Jurkat, Clone E6-1 (cell line): Measurements from ENCODE around the gene CHST14. TPM values are rescaled to one million over a fixed set of nuclear protein-coding genes. Genes with fewer than 3 reads are reported as not detected.

ENCODE experiments used
- DNase-seq: peaks from one replicate; pipeline ENCODE4 v3.0.0-alpha.2; 2011; ENCODE audit warnings: low read depth, low spot score
- H3K4me3 ChIP-seq: 2 replicates; pipeline ENCODE4 v1.5.1; 2011; ENCODE audit warnings: mild to moderate bottlenecking, low read length, control low read depth, moderate library complexity
- polyA plus RNA-seq: library from polyadenylated mRNA; unstranded; fragments of >200 nt; gene quantifications from one replicate; pipeline ENCODE4 v1.2.1, GENCODE V29; 2012; ENCODE audit warnings: missing spikeins; ENCODE audit not compliant: insufficient read length, insufficient read depth

Gene CHST14
- 22.4 TPM for polyA plus RNA-seq

DNA sequence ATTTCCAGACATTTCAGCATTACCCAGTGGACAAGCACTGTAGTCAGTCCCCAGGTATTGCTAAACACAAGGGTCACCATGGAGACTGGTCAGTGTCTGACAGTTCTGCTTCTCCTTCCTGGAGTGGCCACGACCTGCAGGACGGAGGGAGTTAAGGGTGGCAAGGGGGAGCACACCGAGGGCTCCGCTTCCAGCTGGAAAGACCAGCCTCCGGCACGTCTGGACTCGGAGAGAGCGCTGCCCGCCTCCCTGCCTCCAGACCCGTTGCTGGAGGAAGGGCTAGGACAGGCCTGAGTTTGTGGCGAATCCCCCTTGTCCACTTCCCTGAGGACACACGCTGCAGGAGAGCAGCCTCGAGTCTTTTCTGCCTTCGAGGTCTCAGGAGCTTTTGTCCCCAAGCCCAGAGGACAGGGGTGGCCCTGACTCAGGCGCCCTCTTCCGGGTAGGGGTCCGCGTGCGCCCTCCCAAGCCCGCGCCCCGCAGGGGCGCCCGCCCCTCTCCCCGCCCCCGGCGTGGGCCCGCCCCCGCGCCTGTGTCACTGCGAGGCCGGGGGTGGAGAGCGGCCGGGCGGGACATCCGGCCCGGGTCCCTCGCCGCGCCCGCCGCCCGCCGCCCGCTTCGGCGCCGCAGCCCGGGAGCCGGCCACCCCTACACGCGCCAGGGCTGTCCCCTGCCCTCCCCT is at the start of gene CHST14:
Gene CHST14, plus strand, starts transcription at position 562 of the 682 bp plus-strand sequence. CDS start 230 bp downstream, outside the sequence.
- DNase-seq = peak; percentile 19
- peak within 1 kb of the TSS; percentile 68 for H3K4me3 ChIP-seq

GRCh38 chr15:40421246-40422157 is 49.3 kb upstream of the CHST14 start:
- peak; percentile 54 for DNase-seq
- peak overlapping the region; percentile 21; the same call in 1 of the 2 replicates for H3K4me3 ChIP-seq

- DNase-seq = no peak
- no peak overlapping the region for H3K4me3 ChIP-seq
Observed at GRCh38 chr15:40424483-40425115, 46.2 kb upstream of the CHST14 start.

GRCh38 chr15:40425681-40426080 is 45.1 kb upstream of the CHST14 start:
- DNase-seq = no peak
- H3K4me3 ChIP-seq = no peak overlapping the region

GRCh38 chr15:40427188-40427587 is 43.6 kb upstream of the CHST14 start:
- no peak for DNase-seq
- no peak overlapping the region for H3K4me3 ChIP-seq

DNA sequence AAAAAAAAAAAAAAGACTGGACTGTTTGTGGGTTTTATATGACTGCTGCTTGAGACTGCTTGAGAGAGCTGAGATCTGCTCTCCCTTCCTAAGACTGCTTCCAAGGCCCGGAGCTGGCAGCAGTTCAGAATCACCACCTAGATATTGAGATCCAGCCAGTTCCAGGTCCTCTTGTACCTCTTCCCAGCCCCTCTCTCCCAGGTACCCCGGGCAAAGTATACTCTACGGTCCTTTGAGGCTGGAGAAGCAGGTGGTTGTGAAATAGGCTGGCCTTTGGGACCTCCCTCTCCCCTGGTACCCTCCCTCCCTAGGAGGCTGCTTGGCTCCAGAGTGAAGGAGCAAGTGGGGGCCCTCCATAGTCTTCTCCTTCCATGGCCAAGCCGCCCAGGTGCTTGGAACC is 42.6 kb upstream of the CHST14 start:
- no peak overlapping the region for H3K4me3 ChIP-seq
- DNase-seq = no peak

DNA sequence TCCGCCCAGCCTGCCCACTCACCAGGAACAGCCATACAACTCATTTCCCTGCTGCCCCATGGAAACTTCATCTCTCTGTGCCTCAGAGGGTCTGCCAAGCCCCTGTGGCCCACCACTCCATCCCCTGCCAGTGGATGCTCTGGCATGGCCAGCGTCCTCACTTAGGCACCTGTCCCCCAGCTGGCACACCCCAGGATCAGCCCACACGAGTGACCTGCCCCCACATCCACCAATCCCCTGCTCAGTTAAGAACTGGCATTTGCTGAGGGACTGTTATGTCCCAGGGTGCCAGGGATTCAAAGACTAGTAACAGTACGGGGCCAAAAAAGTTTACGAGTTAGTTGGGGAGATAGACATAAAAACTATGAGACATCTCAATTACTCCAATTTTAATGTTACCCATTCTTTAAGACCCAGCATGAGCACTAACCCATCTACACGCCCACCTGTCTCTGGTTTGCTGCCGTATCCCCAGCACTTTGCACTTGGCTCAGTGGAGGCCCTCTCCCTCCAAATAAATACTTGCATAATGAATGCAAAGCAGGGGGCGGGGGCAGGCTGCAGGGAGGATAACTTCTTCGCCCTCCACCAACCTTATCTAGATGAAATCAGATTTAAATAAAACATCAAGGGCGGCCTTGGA is 41.6 kb upstream of the CHST14 start:
- no peak overlapping the region for H3K4me3 ChIP-seq
- no peak for DNase-seq

DNA sequence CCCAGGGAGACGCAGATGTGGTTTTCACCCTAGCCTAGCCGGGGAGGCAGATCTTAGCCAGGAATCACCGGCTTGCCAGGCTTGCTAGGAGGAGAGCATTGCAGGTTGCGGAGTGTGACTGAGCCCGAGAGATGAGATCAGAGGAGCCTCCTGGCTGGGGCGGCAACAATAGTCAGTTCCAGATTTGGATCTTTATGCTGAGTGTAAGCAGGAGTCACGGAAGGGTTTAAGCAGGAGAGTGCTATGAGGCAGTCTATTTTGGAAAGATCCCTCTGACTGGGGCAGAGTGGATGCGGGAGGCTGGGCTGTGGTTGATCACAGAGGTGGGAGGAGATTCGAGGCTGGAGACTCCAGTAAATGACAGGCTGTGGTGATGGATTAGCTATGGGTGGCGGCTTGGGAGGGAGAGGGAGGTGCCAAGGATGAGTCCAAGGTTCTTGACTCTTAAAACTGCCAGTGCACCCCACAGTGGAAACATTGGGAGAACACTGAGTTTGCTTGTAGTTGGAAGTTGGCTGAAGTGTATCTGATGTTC is 40.4 kb upstream of the CHST14 start:
- DNase-seq = no peak
- no peak overlapping the region for H3K4me3 ChIP-seq

DNA sequence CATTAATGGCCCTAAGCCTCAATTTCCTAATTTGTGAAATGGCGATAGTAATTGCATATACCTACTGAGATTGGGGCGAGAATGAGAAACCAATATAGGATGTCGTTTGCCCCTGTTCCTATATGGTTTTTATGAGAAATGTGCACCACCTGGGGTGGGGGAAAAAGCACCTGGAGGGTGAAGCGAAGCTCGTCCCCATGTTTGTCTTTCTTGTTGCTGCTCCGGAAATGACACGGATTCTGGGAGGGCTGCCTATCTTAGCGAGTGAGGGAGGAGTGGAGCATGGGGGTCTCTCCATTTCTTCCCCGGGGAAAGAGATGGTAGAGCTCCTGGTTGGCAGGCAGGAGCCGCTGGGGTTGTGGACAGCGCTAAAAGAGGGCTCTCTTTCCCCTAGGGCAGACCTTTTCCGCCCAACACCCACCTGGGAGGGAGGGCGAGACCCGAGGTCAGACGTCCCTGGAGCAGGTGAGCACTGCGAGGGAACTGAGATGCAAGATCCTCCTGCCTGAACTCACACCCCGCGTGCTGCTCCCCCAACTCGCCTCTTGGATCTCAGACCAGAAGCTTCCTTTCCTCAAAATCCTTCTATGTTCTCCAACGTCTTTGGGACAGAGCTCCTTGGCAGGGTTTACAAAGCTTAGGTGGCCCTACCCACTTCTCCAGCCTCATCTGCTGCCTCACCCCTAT is 35.6 kb upstream of the CHST14 start:
- H3K4me3 ChIP-seq = no peak overlapping the region
- DNase-seq = no peak

DNA sequence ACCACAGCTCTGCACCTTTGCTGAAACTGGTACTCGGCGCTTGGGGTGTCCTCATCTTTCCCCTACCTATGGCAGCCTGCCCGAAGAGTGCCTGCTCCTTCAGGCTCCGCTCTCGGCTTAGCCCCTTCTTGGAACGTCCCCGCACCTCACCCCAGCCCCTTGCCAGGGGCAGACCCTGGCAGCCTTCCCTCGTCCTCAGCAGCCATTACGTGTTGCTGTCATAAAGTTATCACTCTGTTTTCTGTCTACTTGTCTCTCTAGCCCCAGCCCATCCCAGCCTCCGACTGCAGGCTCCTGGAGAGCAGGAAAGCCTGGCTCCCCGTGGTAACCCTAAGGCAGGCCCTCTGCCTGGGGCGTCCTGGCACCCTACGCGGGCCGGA is 35.1 kb upstream of the CHST14 start:
- DNase-seq = no peak
- no peak overlapping the region for H3K4me3 ChIP-seq

DNA sequence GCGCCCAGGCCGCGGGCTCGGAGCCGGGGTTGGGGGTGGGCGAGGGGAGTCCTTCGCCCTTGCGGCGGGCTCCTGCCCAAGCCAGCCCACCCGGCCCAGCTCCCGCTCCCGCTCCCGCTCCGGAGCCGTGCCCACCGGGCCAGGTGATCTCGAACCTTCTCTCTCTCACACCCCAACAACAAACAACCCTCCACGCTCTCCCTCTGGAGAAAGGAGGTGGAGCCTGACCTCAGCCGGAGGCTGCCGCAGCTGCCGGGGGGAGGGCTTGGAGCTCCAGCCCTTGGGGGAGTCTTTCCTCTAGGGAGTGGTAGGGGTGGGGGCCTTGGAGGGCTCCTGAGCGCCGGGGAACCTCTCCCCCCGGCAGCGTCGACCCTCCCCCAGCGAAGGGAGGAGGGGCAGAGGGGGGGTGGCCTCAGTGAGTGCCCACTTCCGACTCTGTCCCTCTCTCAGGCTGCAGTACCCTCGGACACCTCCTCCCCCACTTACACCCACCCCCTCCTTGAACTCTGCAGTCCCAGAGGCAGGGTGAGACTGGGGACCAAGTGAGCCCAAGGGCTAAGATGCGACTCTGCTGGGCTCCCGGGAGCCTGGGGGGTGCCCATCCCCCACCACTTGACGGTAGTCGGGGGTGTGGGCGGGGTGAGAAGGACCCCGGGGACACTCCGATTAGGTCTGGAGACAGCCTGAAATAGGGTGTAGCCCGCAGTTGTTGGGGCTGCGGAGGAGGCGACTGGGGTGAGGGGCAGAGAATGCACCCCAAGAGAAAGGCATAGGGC is 34.5 kb upstream of the CHST14 start:
- H3K4me3 ChIP-seq = peak overlapping the region; percentile 7; the same call in 1 of the 2 replicates
- DNase-seq = no peak

DNA sequence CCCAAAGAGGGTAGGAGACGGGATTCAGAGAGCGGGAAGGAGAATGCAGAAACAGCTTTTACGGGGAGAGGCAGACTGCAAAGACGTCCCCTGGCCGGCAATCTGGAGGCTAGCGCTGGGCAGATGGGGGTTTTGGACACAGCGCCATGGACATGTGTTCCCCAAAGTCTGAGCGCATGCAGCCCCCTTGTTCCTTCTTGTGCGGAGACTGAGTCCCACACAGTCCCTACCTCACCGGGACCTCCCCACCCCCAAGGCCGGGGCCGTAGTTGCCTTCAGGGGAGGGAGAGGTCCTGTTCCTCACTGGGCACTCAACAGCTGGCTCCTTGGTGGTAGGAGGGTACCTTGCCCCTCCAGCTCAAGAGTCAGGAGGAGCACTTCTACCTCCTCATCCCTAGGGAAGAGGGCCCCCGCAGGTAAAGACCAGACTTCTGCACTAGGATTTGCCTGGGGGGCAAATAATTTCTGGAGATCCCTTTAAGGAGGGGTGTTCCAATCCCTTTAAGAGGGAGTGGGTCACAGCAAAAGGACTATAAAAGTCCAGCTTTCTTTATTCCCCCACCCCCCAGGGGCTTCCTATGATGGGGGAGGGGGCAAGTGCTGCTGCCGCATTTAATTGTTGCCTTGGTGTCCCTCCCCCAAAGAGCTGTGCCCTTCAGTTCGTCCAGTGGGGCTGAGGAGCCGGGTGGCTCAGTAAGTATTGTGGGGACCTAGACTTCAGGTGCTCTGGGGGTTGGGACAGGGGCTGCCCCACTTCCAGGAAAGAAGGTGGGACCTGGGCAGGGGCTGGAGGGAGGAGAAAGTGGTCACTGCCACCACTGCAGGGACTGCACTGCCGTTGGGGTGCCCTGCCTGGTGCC is 33.7 kb upstream of the CHST14 start:
- H3K4me3 ChIP-seq = no peak overlapping the region
- no peak for DNase-seq

DNA sequence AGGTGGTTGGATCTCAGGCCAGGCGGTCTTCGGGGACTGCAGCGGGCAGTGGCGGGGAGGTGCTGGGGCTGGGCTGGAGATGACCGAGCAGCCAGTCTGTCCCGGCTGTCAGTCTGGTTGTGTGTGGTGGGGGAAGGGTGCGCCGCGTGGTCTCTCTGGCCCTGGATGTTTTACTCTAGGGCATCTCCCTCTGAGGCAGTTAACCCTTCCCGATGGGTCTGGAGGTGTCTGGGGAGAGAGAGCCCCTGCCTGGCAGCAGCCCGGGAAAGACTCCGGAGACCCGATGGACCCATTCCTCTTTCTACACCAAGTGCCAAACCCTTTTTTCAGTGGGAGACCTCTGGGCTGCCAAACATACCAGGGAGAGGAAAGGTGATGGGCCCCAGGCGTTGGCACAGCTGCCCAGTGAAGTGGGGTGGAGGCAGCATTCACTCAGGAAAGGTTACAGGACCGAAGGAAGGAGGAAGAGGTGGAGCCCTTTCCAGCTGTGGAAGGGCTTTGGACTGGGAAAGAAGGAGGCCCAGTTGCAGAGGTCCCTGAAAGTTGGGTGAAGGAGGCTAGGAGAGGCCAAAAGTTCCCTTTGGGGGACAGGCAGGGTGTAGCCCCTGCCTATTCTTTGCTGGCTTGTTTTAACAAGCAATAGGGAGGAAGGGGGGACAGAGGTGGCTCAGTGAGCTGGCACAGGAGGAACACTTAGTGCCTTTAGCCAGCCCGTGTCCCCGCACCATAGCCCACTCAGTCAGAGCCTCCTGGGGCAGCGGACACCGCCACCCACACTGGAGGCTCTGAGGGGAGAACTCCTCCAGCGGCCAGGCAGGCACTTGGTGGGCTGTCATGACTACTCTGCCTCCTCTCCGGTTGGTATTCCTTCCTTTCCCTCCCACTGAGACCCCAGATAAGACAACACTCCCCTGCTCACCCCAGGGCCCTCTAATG is 32.8 kb upstream of the CHST14 start:
- no peak overlapping the region for H3K4me3 ChIP-seq
- no peak for DNase-seq

- H3K4me3 ChIP-seq = no peak overlapping the region
- no peak for DNase-seq
Observed at GRCh38 chr15:40438712-40439111, 32.1 kb upstream of the CHST14 start.

GRCh38 chr15:40439461-40439959 is 31.3 kb upstream of the CHST14 start:
- DNase-seq = no peak

More at GRCh38 chr15:40439461-40439959, 31.3 kb upstream of the CHST14 start:
- H3K4me3 ChIP-seq = peak overlapping the region; percentile 60
